Activated CD8-positive, alpha-beta memory T cell treated with anti-CD3 and anti-CD28 coated beads for 4 hours (primary cell): ENCODE measurements around the gene INTS6L.
"Not testable (repeated sequence)": the region's sequence is repeated elsewhere in the genome, so short reads cannot be mapped to it uniquely, and the experiment has no call there.

Experiments
- DNase-seq, 2 donors: peaks; one replicate each; pipeline ENCODE4 v3.0.0-alpha.2; 2020; ENCODE audit warnings: low read depth in 2 of 2

INTS6L gene

GRCh38 chrX:135596495-135596894, 76.0 kb downstream of the INTS6L start:
- DNase-seq = no peak

GRCh38 chrX:135605906-135606305, 85.4 kb downstream of the INTS6L start:
- DNase-seq = no peak

- not testable (repeated sequence) for DNase-seq
Measured at GRCh38 chrX:135624408-135625204, 104.1 kb downstream of the INTS6L start.

- no peak for DNase-seq
Measured at GRCh38 chrX:135625995-135626394, 105.5 kb downstream of the INTS6L start.

- no peak for DNase-seq
Measured at GRCh38 chrX:135629342-135629741, 108.9 kb downstream of the INTS6L start.
